HAP-1 (cell line): Measurements from ENCODE around the gene IGFL3.
A peak's percentile ranks its signal among the peaks of the same experiment; 100 is the strongest.
"Not testable (repeated sequence)": the region's sequence is repeated elsewhere in the genome, so short reads cannot be mapped to it uniquely, and the experiment has no call there.

Source experiments
- DNase-seq, 2 experiments: peaks; one replicate each; pipeline ENCODE4 v3.0.0-alpha.2; 2016 to 2020; ENCODE audit warnings: low spot score in 2 of 2
- H3K27me3 ChIP-seq: fragments of 250-450 bp; sonication (Bioruptor Pico); 2 replicates; pipeline ENCODE4 v1.5.1; 2020; ENCODE audit warnings: low read depth, mild to moderate bottlenecking, moderate library complexity
- H3K36me3 ChIP-seq: fragments of 250-450 bp; sonication (Bioruptor Pico); replicated peaks from 2 replicates; pipeline ENCODE4 v1.5.1; 2020; ENCODE audit warnings: mild to moderate bottlenecking
- H3K4me1 ChIP-seq: fragments of 250-450 bp; sonication (Bioruptor Pico); 2 replicates; pipeline ENCODE4 v1.5.1; 2020; ENCODE audit warnings: mild to moderate bottlenecking
- H3K4me3 ChIP-seq: fragments of 250-450 bp; sonication (Bioruptor Pico); 2 replicates; pipeline ENCODE4 v1.5.1; 2020; ENCODE audit warnings: mild to moderate bottlenecking, moderate library complexity
- H3K9me3 ChIP-seq: fragments of 250-450 bp; sonication (Bioruptor Pico); 2 replicates; pipeline ENCODE4 v1.5.1; 2020; ENCODE audit warnings: mild to moderate bottlenecking, moderate library complexity
- in situ Hi-C: fragments of 300-500 bp; cut with MboI; formaldehyde crosslinking; loops from 3 replicates; pipeline ENCODE4 v1.14.3; 2020; ENCODE audit warnings: low sequenced_read_pairs, inconsistent platforms, mixed read lengths

The IGFL3 gene

GRCh38 chr19:46078573-46079332 is 45.7 kb downstream of the IGFL3 start:
- H3K9me3 ChIP-seq = not testable (repeated sequence)
- peak in 1 of 2 experiments; percentile 35 for DNase-seq

GRCh38 chr19:46077815-46078167 is 46.7 kb downstream of the IGFL3 start:
- Histone ChIP-seq H3K4me1 (no peaks in the 10 kb centered on the region), H3K36me3 (no peaks in the 10 kb centered on the region), H3K27me3 (peaks cover 35% of the 10 kb centered on the region), H3K9me3 (no peaks in the 10 kb centered on the region), H3K4me3 (no peak overlapping the region)
- no peak for DNase-seq
- in situ Hi-C loops = loop anchor here (5.0 kb wide), 1 partner anchor 50 kb away; no protein-coding TSS in a partner anchor

More at GRCh38 chr19:46078573-46079332, 45.7 kb downstream of the IGFL3 start:
- in situ Hi-C loops = loop anchor here (5.0 kb wide), 1 partner anchor 51 kb away; no protein-coding TSS in a partner anchor
- H3K4me3 ChIP-seq, H3K36me3 ChIP-seq, H3K4me1 ChIP-seq: not testable (repeated sequence)
- H3K27me3 ChIP-seq = peaks cover 28% of the 10 kb centered on the region

GRCh38 chr19:46076951-46077814 is 47.3 kb downstream of the IGFL3 start:
- H3K27me3 ChIP-seq = peaks cover 35% of the 10 kb centered on the region
- peak overlapping the region; percentile 31 for H3K4me3 ChIP-seq
- no peaks in the 10 kb centered on the region for H3K36me3 ChIP-seq
- no peaks in the 10 kb centered on the region for H3K9me3 ChIP-seq
- no peaks in the 10 kb centered on the region for H3K4me1 ChIP-seq
- DNase-seq = peak; percentile 88
- in situ Hi-C loops = loop anchor here (5.0 kb wide), 1 partner anchor 50 kb away; no protein-coding TSS in a partner anchor

- Histone ChIP-seq H3K36me3 (no peaks in the 10 kb centered on the region), H3K4me1 (no peaks in the 10 kb centered on the region), H3K9me3 (no peaks in the 10 kb centered on the region), H3K27me3 (peaks cover 33% of the 10 kb centered on the region), H3K4me3 (no peak overlapping the region)
- no peak for DNase-seq
- in situ Hi-C loops = loop anchor here (5.0 kb wide), 1 partner anchor 49 kb away; no protein-coding TSS in a partner anchor
Measured at GRCh38 chr19:46076031-46076880, 48.2 kb downstream of the IGFL3 start.

GRCh38 chr19:46073268-46073922 is 51.1 kb downstream of the IGFL3 start:
- H3K27me3 ChIP-seq = peaks cover 34% of the 10 kb centered on the region
- in situ Hi-C loops = no loop called here
- no peak for DNase-seq

More at GRCh38 chr19:46073268-46073922, 51.1 kb downstream of the IGFL3 start:
- Histone ChIP-seq H3K36me3 (no peaks in the 10 kb centered on the region), H3K4me3 (no peak overlapping the region), H3K4me1 (no peaks in the 10 kb centered on the region), H3K9me3 (no peaks in the 10 kb centered on the region)
